WTC11 (cell line): ENCODE data around the gene OSBPL5.

ENCODE experiments used
- CBFB ChIP-seq: sonication (generic); formaldehyde crosslinking; IDR thresholded peaks from 2 replicates; pipeline ENCODE4 v1.8.1; 2022; ENCODE audit warnings: mild to moderate bottlenecking, low read depth, missing genetic modification reagents
- NFATC4 ChIP-seq: fragments of 250-450 bp; sonication (Bioruptor Pico); IDR thresholded peaks from 2 replicates; pipeline ENCODE4 v1.9.0; 2021; ENCODE audit warnings: mild to moderate bottlenecking
- RORB ChIP-seq: fragments of 250-450 bp; sonication (Bioruptor Pico); IDR thresholded peaks from 2 replicates; pipeline ENCODE4 v1.9.0; 2021; ENCODE audit warnings: mild to moderate bottlenecking
- TF ChIP-seq, protein P1 (sequence below): sonication (generic); formaldehyde crosslinking; IDR thresholded peaks from 2 replicates; pipeline ENCODE4 v1.8.0; 2022; ENCODE audit warnings: mild to moderate bottlenecking, missing genetic modification reagents
- TF ChIP-seq, protein P2 (sequence below): fragments of 200-600 bp; IDR thresholded peaks from 2 replicates; pipeline ENCODE4 v1.8.0; 2022; ENCODE audit warnings: antibody characterized with exemption

DNA sequence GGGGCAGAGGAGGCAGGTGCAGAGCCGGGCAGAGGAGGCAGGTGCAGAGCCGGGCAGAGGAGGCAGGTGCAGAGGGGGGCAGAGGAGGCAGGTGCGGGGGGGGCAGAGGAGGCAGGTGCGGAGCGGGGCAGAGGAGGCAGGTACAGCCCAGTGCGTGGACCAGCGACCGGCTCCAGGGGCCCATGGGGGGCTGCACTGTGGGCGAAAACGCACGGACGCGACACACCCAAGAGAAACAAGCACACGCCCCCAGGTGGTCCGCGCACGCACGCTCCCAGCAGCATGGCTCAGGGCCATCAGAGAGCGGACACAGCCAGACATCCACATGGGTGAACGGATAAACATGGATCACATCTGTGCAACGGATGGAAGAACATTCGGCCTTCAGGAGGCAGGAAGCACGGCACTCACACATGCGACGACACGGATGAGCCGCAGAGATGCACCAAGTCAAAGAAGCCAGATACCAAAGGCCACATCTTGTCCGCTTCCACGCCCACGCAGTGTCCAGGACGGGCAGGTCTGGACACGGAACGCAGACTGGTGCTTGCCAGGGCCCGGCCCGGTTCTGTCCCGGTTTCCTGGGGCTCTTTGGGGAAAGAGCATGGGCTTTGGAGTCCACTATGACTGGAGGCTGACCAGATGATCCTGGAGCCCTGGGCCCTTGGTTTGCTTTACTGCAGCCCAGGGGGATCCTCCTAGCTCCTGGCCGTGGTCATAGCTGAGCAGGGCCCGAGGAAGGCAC, 21.8 kb downstream of the OSBPL5 start:
- TF ChIP-seq CBFB (CRISPR knock-in tag) (no peak), NFATC4 (no peak), RORB (CRISPR knock-in tag) (no peak)
- TF ChIP-seq, protein P1, sequence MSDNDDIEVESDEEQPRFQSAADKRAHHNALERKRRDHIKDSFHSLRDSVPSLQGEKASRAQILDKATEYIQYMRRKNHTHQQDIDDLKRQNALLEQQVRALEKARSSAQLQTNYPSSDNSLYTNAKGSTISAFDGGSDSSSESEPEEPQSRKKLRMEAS (CRISPR knock-in tag), result no peak
- TF ChIP-seq, protein P2, sequence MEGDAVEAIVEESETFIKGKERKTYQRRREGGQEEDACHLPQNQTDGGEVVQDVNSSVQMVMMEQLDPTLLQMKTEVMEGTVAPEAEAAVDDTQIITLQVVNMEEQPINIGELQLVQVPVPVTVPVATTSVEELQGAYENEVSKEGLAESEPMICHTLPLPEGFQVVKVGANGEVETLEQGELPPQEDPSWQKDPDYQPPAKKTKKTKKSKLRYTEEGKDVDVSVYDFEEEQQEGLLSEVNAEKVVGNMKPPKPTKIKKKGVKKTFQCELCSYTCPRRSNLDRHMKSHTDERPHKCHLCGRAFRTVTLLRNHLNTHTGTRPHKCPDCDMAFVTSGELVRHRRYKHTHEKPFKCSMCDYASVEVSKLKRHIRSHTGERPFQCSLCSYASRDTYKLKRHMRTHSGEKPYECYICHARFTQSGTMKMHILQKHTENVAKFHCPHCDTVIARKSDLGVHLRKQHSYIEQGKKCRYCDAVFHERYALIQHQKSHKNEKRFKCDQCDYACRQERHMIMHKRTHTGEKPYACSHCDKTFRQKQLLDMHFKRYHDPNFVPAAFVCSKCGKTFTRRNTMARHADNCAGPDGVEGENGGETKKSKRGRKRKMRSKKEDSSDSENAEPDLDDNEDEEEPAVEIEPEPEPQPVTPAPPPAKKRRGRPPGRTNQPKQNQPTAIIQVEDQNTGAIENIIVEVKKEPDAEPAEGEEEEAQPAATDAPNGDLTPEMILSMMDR, result no peak
